Amniotic stem cell (primary cell): Measurements from ENCODE around the gene IFT57.

Experiments
- DNase-seq: peaks from one replicate; lab custom pipeline; 2025; lab: John Stamatoyannopoulos, UW

IFT57 gene

GRCh38 chr3:108125550-108126071 lies 96.6 kb downstream of the IFT57 start:
- DNase-seq: no peak

GRCh38 chr3:108125153-108125543 lies 97.1 kb downstream of the IFT57 start:
- DNase-seq: no peak

- no peak for DNase-seq
Measured at GRCh38 chr3:108124337-108125152, 97.7 kb downstream of the IFT57 start.

- DNase-seq: no peak
Measured at GRCh38 chr3:108123326-108123725, 98.9 kb downstream of the IFT57 start.

- no peak for DNase-seq
Measured at GRCh38 chr3:108122276-108122675, 99.9 kb downstream of the IFT57 start.

GRCh38 chr3:108119398-108120104 lies 102.7 kb downstream of the IFT57 start:
- no peak for DNase-seq

GRCh38 chr3:108118038-108118768 lies 104.0 kb downstream of the IFT57 start:
- no peak for DNase-seq

- DNase-seq: no peak
Measured at GRCh38 chr3:108117241-108117775, 104.9 kb downstream of the IFT57 start.

- DNase-seq: no peak
Measured at GRCh38 chr3:108114423-108115065, 107.7 kb downstream of the IFT57 start.

GRCh38 chr3:108113975-108114374 lies 108.2 kb downstream of the IFT57 start:
- no peak for DNase-seq

GRCh38 chr3:108110934-108111333 lies 111.3 kb downstream of the IFT57 start:
- DNase-seq: no peak
